T-helper 1 cell (primary cell): Measurements from ENCODE around the gene MAFB.

Source experiments
- DNase-seq, 5 donors: peaks; one replicate each; pipeline ENCODE4 v3.0.0-alpha.2; 2012 to 2020

Gene MAFB

DNA sequence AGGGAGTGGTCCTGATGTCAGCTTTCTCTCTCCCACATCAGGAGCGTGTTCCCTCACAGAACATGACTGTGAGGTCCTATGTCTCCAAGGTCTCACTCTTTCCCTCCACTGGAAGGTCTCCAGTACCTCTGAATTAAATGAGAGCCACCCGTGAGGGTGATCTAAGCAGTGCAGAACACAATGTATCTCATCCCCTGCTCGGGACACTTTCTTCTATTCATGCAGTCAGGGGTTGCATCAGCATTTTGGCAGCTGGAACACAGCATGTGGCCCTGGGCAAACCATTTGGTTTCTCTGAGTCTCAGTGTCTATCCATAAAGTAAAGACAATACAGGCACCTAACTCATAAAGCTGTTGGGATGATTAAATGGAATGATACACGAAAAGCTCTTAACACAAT is 34.2 kb downstream of the MAFB start:
- DNase-seq = no peak

DNA sequence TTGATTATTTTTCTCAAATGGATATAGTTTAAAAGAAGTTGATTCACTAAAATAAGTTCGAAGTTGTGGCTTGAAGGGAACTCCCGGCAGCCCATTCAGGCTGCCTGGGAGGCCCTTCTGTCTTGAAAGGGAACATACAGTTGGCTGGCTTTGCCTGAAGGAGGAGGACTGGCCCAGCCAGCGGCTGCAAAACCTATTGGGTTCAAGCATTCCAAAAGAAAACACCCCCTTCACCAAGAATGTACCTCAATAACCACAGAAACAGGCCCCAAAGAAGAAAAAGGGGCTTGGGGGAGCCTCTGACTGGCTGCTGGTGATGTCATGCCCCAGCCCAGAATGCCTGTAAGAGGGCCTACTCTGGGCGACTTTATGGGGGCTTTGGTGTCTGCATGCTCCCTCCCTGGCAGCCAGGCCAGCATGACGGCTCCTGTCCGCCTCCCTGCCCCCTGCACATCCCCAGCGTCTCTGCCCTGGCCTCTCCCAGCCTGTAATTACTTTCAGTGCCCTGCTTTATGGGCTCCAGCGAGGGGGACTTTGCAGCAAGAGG is 36.5 kb downstream of the MAFB start:
- DNase-seq = no peak

DNA sequence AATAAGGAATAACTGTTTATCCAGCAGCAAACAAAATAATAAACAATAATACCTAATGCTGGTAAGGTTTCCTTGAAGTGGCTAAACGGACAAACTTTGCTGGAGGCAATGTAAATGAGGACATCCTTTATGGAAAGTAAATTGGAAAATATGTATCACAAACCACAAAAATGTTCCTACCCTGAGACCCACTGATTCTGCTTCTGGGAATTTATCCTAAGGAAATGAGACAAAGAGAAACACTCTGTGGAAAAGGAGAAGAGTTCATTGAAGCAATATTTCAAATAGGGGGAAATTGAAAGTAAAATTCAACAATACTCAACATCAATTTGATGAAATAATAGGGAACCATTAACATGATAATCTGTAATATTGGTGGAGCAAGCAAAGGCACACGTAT is 37.9 kb downstream of the MAFB start:
- DNase-seq = no peak

DNA sequence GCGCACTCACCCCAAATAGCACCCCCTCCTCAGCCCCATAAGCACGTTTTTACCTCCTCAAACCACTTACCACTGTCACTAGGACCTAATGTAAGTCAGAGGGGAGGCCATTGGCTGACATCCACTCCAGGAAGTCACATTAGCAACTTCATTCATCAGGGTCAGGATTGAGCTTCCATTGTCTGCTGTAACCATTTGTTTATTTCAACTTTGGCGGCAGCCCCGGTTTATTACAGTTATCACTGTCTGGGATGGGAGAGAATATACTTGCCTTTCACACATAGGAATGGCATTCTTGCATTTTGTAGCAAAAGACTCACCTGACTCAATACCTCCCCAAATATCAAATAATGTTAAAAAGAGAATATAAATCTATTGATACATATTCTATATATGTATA is 38.3 kb downstream of the MAFB start:
- DNase-seq = no peak

DNA sequence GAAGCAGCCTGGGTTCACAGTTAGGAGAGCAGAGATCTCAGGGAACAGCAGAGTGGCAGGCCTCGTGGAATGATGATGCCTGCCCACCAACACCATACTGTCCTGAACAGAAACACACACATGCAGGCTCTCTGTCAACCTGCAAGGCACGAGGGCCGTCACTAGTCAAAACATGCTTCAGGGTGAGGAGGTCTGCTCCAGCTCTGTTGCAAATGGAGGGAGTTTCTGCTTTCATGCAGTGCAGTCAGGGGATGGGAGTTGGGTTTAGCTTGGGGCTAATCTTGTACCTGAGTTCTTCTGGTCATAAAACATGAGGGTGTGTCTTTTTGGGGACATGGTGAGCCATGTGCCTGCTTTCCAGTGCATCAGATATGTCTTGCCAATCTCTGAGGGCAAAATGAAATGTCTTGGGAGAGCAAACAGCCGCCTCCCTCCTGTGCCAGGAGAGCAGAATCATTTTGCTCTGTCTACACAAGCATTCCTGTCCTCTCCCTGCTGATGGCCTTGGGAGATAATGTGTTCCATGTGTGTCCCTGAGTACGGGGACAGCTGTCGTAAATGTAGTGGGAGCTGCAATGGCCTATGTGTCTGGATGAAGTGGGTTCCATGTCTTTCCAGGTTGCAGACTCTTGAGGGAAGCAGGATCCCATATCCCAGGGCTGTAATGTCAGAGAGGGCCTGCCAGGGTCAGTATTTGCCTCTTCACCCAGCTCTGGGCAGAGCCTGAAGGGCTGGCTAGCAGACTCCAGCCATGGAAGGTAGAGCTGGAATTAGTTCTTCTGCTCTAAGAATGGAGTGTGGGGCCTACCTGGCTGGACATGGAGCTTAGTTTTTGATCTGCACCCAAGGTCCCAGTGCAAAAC is 40.6 kb downstream of the MAFB start:
- DNase-seq = no peak

DNA sequence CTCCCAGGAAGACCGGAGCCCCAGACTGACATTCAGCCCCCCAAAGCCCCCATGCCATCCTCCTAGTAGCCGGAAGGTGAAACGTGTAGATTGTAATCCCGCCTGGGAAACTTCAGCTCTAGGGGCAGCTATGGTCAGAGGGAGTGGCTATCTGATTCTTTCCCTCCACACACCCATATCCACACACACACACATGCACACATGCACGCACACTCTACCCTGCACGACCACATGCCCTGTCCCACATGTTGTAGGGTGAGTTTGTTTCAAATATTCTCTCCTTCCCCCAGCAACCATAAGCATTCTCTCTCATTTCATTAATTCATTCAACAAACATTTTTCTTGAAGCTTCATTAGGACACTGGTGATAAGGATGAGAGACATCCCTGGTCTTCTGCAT is 42.2 kb downstream of the MAFB start:
- no peak for DNase-seq

DNA sequence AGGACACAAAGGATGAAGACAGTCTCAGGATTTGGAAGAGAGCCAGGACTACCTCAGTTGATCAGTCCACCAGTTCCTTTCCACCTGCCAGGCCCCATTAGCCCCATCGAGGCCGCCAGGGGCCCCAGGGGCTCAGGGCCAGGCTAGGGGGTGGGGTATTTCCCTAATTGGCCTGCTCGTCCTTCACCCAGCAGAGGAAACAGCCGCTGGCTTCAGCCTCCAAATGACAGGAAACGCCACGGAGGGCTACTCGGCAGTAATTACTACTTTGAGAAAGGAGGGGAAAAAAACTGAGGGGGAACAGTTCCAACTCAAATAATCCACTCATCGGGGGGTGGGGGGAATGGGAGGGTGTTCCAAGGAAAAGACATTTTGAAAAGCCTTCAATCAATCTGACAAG is 42.7 kb downstream of the MAFB start:
- DNase-seq = no peak

DNA sequence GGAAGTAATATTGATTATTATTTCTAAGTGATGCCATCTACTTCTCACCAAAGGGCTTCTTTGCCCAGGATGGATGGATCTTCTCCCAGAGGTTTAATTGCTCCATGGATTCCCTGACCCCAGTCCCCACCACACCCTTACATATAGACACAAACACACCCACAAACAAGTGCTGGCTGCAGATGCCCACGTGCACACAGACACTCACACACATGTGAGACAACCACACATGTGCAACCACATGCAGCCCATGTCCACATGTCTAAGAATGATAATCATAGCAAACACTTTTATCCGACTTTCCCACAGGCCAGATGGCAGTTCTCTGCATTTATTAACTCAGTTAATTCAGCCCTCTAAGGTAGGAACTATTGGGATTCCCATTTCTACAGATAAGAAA is 44.2 kb downstream of the MAFB start:
- DNase-seq = no peak

DNA sequence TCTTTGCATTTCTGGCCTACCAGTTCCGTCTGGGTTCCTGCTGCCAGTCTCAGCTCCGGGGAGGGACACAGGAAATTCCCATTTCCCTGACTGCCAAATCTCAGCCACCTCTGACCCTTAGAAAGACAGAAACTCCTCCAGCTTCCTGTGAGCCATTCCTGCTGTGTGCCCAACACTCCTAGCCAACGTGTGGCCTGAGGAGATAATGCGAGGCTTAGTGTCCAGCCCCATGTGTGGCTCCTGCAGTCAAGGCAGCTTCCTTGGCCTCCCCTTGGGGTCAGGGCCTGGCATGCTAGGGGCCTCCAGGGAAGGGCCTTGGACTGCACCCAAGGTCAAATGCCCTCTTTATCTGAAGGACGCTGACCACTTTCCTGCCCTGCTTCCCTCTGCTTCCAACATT is 45.1 kb downstream of the MAFB start:
- DNase-seq = no peak

DNA sequence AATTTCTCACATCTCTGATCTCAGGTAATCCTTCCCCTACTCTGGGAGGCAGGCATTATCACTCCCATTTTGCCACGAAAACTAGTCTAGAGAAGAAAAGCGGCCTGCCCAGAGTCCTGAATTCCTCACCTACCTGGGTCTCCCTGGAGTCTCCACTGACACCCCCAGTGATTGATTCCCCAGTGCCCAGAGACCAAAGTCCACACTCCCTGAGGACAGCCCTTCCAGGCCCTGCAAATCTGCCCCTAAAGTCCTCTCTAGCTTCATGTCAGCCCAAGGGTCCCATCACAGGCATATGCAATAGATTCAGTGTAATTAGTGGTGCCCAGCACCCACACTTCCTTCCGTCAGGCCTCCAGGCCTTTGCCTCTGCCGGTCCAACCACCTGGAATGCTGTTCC is 47.2 kb downstream of the MAFB start:
- DNase-seq = no peak

DNA sequence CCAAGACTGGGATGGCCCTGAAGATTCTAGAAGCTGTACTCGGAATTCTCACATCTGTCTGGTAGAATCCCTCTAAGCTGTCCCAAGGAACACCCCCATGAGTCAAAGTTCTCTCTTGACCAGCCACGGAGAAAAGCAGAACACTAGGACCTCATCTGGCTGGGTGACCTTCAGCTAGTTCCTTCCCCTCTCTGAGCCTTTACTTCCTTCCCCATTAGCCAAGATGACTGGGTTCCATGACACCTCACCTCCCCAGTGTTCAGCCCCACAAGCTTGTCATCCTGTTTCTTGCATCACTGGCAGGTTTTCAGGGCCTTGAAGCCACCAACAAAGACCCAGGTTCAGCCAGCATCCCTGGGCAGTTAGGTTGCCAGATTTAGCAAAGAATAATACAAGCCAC is 47.8 kb downstream of the MAFB start:
- DNase-seq = no peak

DNA sequence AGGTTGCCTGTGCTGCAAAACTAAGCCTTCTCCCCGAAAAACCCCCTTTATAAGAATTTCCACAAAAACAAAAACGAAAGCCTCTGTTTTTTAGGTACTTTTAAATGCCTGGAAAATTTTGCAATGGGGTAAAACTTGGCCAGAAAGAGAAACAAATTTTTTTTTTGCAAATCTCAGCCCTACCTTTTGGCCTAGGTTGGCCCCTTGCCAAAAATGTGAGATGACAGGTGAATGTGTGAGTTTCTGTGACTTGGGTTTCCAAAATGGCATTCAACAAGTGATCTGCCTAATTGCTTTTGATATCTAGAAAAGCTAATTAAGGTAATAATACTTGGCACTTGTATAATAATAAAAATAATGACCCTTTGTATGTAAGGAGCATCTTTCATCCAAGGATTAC is 48.4 kb downstream of the MAFB start:
- DNase-seq = no peak

DNA sequence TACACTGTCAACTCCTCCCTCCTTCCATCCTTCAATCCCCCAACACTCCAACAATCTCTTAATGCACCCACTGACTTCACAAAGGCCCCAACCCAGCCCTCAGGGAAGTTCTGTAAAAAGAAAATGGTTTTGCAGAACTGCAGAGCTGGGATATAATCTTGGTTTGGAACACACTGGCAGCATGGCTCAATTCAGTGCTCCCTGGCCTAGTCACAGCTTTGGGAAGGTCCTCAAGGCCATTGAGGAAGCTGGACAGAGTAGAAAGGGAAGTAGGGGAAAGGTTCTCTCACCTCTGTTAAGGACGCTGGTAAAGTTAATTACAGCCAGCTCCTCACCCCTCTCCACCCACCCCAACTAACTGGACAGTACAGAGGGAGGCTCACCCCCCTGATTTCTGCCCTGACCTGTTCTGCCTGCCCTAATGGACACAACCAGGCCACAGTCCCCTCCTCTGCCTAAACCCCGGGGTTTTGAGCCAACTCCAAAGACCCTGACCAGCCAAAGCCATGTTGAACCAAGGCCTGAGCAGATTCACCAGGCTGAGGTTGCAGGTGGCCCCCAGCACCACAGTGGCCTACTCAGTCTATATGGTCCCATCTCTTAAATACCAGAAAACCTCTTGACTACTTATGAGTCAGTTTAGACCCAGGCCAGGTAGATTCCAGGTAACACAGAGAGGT is 49.2 kb downstream of the MAFB start:
- DNase-seq = no peak

DNA sequence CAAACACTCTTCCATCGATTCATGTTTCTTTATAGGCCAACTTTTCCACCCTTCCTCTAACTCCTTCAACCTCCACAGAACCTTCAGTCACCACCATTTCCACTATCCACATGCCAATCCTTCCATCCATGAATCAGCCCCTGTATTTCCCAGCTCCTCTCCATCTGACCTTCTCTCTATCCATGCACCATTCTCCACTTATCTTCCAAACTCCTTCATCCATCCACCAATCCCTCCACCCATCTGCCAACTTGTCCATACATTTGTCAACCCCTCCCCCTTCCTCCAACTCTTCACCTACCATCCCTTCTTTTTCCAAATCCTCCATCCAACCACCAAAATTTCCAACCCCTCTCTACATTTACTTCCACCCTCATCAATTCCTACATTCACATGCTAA is 49.9 kb downstream of the MAFB start:
- no peak for DNase-seq

DNA sequence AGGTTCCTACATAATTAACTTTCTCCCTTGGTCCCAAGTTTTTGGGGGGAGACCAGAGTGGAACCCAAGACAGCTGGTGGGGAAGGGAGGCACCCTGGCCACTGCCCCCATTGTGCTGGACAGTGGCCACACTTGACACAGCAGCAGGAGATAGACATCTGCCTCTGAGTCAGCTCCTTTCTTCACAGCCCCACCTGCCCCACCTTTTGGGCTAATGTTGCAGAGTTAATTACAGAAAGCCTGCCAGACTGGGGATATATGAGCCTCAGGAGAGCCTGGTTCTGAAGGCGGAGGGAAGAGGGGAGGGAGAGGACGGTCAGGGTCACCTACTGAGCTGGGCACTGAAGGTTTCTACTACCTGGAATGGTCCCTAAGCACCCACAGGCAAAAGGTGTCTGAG is 50.6 kb downstream of the MAFB start:
- no peak for DNase-seq

DNA sequence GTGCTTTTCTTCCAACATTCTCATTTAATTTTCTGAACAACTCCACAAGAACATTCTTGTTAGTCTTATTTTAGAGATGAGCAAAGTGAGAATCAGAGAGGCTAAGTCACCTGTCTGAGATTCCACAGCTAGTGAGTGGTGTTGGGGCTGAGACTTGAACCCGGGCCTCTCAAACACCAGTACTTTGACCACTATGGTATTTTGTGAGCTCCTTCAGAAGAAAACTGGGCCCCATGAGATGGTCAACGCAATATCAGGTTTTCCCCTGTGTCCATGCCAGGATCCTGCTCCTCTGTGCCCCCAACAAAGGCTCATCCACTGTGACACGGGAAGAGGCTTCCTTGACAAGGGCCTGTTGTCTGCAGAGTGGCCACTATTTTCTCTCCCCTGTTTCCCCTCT is 51.9 kb downstream of the MAFB start:
- no peak for DNase-seq

DNA sequence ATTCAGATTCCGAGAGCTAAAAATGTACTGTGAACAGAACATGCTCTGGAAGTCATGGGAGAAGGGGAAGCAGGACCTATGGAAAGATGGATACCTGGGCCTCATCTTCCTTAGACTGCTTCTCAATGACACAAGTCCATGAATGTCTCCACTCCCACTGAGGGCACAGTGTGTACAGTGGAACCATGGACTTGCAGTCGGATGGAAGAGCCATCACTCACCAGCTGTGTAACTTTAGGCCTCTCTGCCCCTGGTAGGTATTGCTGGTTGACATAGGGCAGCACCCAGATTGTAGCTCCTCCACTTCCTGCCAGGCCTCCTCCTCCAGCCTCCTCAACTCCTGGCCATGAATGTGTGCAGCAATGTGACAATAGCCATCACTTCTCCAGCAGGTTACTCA is 52.5 kb downstream of the MAFB start:
- DNase-seq = no peak

DNA sequence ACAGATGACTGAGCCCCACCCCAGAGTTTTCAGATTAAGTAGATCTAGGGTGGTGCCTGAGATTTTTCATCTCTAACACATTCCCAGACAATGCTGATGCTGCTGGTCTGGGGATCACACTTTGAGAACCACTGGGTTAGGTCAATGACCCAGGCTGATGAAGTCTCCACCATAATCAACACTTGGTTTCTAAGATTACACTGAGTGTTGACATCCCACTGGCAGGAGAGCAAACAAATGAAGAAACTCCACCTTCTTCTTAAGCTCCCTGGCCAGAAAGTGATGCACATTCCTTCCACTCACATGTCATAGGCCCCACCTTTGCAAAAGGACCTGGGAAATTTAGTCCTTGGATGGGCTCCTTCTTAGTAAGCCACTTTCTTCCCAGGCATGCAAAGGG is 53.1 kb downstream of the MAFB start:
- no peak for DNase-seq
